Smooth muscle cell (in vitro differentiated cells): ENCODE results near the gene MAGI2. TPM values are rescaled to one million over a fixed set of nuclear protein-coding genes. Genes with fewer than 3 reads are reported as not detected.

Experiments used
- DNase-seq: peaks from one replicate; lab custom pipeline; 2025; ENCODE audit not compliant: unreplicated experiment; lab: John Stamatoyannopoulos, UW
- H2AFZ ChIP-seq: fragments of 200-600 bp; sonication (generic); 2 replicates; pipeline ENCODE4 v1.6.0; 2016; ENCODE audit warnings: antibody characterized with exemption, low read depth, mild to moderate bottlenecking
- H3F3A ChIP-seq: fragments of 200-600 bp; sonication (generic); 2 replicates; pipeline ENCODE4 v1.6.0; 2017; ENCODE audit warnings: antibody characterized with exemption, low read depth
- H3K27ac ChIP-seq: fragments of 200-600 bp; sonication (generic); 2 replicates; pipeline ENCODE4 v1.5.1; 2016; ENCODE audit warnings: low read depth, mild to moderate bottlenecking
- H3K27me3 ChIP-seq: fragments of 200-600 bp; sonication (generic); 2 replicates; pipeline ENCODE4 v1.6.1; 2016; ENCODE audit warnings: low read depth, mild to moderate bottlenecking
- H3K36me3 ChIP-seq: fragments of 200-600 bp; sonication (generic); 2 replicates; pipeline ENCODE4 v1.5.1; 2016; ENCODE audit warnings: low read depth
- H3K4me1 ChIP-seq: fragments of 200-600 bp; sonication (generic); 2 replicates; pipeline ENCODE4 v1.5.1; 2016; ENCODE audit warnings: low read depth
- H3K4me2 ChIP-seq: fragments of 200-600 bp; sonication (generic); 2 replicates; pipeline ENCODE4 v1.6.0; 2016; ENCODE audit warnings: mild to moderate bottlenecking
- H3K4me3 ChIP-seq: fragments of 200-600 bp; sonication (generic); 2 replicates; pipeline ENCODE4 v1.5.1; 2016; ENCODE audit warnings: mild to moderate bottlenecking
- H3K79me2 ChIP-seq: fragments of 200-600 bp; sonication (generic); 2 replicates; pipeline ENCODE4 v1.6.0; 2016; ENCODE audit warnings: low read depth, mild to moderate bottlenecking
- H3K9ac ChIP-seq: fragments of 200-600 bp; sonication (generic); 2 replicates; pipeline ENCODE4 v1.6.0; 2016; ENCODE audit warnings: low read depth
- H3K9me3 ChIP-seq: fragments of 200-600 bp; sonication (generic); replicated peaks from 2 replicates; pipeline ENCODE4 v1.5.1; 2016; ENCODE audit warnings: low read depth
- H4K20me1 ChIP-seq: fragments of 200-600 bp; sonication (generic); 2 replicates; pipeline ENCODE4 v1.6.0; 2016; ENCODE audit warnings: low read depth
- WGBS: methylation state at CpG from one replicate; pipeline ENCODE4 v1.1.7; 2016; ENCODE audit warnings: low lambda C conversion rate; 5-methylcytosine and 5-hydroxymethylcytosine counted together
- polyA plus RNA-seq: library from polyadenylated mRNA; unstranded; fragments of >200 nt; fragmentation: Nextera tagmentation; extraction: Ambion mirVana; gene quantifications from 2 replicates; pipeline ENCODE4 v1.2.1, GENCODE V29; 2016
- total RNA-seq: library from RNA; depleted of rRNA; stranded (reverse); fragments of >200 nt; gene quantifications from 2 replicates; pipeline ENCODE4 v1.2.3, GENCODE V29; 2014
- TF ChIP-seq, protein P1 (sequence below): fragments of 200-600 bp; sonication (generic); IDR thresholded peaks from 2 replicates; pipeline ENCODE4 v1.5.1; 2017; ENCODE audit warnings: borderline replicate concordance, mild to moderate bottlenecking, antibody characterized with exemption; ENCODE audit not compliant: insufficient read depth, poor library complexity, severe bottlenecking

The MAGI2 gene
- total and polyA plus RNA-seq, 2 experiments from 2014 or later, result 3.4 to 10.7 TPM

DNA sequence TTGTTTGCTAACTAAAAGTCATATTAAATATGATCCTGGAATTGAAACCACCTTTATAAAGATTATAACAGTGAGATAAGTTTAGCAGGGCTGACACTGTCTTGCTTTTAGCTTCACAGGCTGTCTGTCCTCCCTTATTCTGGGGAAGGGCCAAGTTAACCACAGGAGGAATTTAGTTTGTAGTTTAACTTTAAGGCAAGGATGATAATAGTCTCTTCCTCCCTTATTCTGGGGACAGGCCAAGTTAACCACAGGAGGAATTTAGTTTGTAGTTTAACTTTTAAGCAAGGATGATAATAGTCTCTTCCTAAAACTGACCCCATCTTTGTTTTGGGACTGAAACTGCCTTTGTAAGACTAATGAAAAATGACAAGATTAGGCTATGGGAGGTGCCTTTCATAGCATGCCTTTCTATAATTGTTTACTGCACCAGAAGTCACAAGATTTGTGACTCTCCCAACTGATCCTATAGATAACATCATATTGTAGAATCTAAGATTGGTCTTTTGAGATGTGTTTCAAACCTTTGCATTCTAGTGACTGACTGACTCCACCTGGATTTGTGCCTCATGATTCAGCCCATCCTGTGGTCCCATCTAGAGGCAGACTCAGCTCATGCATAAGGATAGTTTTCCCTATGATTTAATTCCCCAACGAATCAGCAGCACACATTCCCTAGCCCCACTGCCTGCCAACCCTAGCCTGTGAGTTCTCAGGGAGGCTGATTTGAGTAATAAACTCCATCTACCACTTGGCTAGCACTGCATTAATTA is 212.0 kb downstream of the MAGI2 start:
- Histone ChIP-seq H3K79me2 (no peaks in the 10 kb centered on the region), H3K9ac (no peak overlapping the region), H3K4me3 (no peak overlapping the region), H3K27ac (no peak overlapping the region), H3F3A (no peaks in the 10 kb centered on the region), H3K4me2 (peak overlapping the region; percentile 9), H3K9me3 (no peaks in the 10 kb centered on the region), H3K36me3 (no peaks in the 10 kb centered on the region), H3K27me3 (no peaks in the 10 kb centered on the region), H3K4me1 (peaks cover 8% of the 10 kb centered on the region), H2AFZ (no peak overlapping the region), H4K20me1 (no peaks in the 10 kb centered on the region)
- DNase-seq, result no peak
- 80% methylated on average over 1 of the region's 1 CpG for WGBS
- TF ChIP-seq, protein P1, sequence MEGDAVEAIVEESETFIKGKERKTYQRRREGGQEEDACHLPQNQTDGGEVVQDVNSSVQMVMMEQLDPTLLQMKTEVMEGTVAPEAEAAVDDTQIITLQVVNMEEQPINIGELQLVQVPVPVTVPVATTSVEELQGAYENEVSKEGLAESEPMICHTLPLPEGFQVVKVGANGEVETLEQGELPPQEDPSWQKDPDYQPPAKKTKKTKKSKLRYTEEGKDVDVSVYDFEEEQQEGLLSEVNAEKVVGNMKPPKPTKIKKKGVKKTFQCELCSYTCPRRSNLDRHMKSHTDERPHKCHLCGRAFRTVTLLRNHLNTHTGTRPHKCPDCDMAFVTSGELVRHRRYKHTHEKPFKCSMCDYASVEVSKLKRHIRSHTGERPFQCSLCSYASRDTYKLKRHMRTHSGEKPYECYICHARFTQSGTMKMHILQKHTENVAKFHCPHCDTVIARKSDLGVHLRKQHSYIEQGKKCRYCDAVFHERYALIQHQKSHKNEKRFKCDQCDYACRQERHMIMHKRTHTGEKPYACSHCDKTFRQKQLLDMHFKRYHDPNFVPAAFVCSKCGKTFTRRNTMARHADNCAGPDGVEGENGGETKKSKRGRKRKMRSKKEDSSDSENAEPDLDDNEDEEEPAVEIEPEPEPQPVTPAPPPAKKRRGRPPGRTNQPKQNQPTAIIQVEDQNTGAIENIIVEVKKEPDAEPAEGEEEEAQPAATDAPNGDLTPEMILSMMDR, result no peak

DNA sequence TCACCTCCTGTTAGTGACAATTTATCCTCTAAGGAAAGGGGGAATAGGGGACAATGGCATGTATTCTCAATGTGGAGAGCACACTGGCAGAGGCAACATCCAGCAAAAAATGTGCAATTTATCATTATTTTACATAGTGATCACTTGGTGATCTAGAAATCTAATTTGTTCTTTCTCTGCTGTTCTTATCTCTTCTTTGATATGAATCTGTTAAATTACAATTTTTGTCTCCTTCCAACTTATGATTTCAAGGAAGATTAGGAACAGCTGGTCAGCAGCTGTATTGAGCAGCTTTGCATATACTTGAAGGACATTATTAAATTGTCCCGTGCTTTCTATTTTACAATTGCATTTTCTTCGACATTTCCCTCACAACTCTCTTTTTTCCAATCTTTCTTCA is 213.1 kb downstream of the MAGI2 start:
- no peak overlapping the region for H3K4me3 ChIP-seq
- peaks cover 8% of the 10 kb centered on the region for H3K4me1 ChIP-seq
- no peak for DNase-seq
- H3K9ac ChIP-seq, result no peak overlapping the region
- H3K36me3 ChIP-seq, result no peaks in the 10 kb centered on the region
- H3K79me2 ChIP-seq, result no peaks in the 10 kb centered on the region
- 82% methylated on average over 2 of the region's 2 CpGs for WGBS
- no peaks in the 10 kb centered on the region for H3F3A ChIP-seq
- H4K20me1 ChIP-seq, result no peaks in the 10 kb centered on the region
- TF ChIP-seq, protein P1, result no peak
- H3K9me3 ChIP-seq, result no peaks in the 10 kb centered on the region
- no peak overlapping the region for H3K27ac ChIP-seq
- no peak overlapping the region for H2AFZ ChIP-seq
- no peak overlapping the region for H3K4me2 ChIP-seq
- no peaks in the 10 kb centered on the region for H3K27me3 ChIP-seq

DNA sequence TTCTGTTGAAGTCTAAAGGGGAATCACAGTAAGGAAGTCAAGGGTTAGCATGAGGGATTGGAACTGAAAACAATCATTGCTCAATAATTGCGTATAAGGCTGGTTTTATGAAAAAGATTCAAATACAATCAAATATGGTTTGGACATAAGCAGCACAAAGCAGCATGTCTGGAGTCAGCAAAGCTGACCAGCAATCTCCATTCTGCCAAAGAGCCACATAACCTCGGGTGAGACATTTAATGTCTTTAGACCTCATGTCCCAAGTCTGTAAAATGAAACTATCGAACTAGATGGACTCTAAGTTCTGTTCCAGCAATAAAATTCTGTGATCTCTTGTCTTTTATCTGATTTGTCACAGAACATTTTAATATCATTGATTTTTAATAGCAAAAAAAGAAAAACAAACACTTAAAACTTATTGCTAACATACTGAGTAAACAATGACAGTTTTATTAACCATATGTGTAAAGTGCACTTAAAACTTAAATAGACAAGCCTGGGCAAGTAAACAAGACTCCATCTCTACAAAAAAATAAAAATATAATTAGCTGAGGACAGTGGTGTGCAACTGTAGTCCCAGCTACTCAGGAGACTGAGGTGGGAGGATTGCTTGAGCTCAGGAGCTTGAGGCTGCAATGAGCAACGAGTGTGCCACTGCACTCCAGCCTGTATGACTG is 217.0 kb downstream of the MAGI2 start:
- no peaks in the 10 kb centered on the region for H3K36me3 ChIP-seq
- H4K20me1 ChIP-seq, result no peaks in the 10 kb centered on the region
- no peaks in the 10 kb centered on the region for H3K79me2 ChIP-seq
- H3K27ac ChIP-seq, result no peak overlapping the region
- H3K4me1 ChIP-seq, result peaks cover 8% of the 10 kb centered on the region
- H3K4me2 ChIP-seq, result no peak overlapping the region
- H2AFZ ChIP-seq, result no peak overlapping the region
- H3K9me3 ChIP-seq, result no peaks in the 10 kb centered on the region
- no peak overlapping the region for H3K4me3 ChIP-seq
- no peak overlapping the region for H3K9ac ChIP-seq
- 87% methylated on average over 4 of the region's 4 CpGs for WGBS
- no peaks in the 10 kb centered on the region for H3F3A ChIP-seq
- TF ChIP-seq, protein P1, result no peak
- no peaks in the 10 kb centered on the region for H3K27me3 ChIP-seq
- no peak for DNase-seq
